CD14-positive monocyte (primary cell): Measurements from ENCODE around the gene EXOC2. TPM values are rescaled to one million over a fixed set of nuclear protein-coding genes. Genes with fewer than 3 reads are reported as not detected.

ENCODE experiments used
- DNase-seq, 3 donors: peaks; one replicate each; pipeline ENCODE4 v3.0.0-alpha.2; 2011 to 2022
- H2AFZ ChIP-seq: 2 replicates; pipeline ENCODE4 v1.6.0; 2012; ENCODE audit warnings: mild to moderate bottlenecking, low read depth, low read length, inconsistent platforms; ENCODE audit not compliant: insufficient read depth, poor library complexity, severe bottlenecking
- H3K27ac ChIP-seq, 2 donors: 1 replicate in 1 of 2; 2 replicates in 1 of 2; pipeline ENCODE4 v1.5.1; 2012 to 2013; ENCODE audit warnings: low read length in 2 of 2, control low read depth in 1 of 2, inconsistent platforms in 1 of 2, low read depth in 1 of 2, mild to moderate bottlenecking in 1 of 2
- H3K27me3 ChIP-seq, 2 donors: one replicate each; pipeline versions ENCODE4 v1.6.0 to v1.6.1; 2011 to 2013; ENCODE audit warnings: low read length in 2 of 2; ENCODE audit not compliant: control insufficient read depth in 2 of 2, insufficient read depth in 2 of 2
- H3K36me3 ChIP-seq, 2 donors: replicated peaks in 1 of 2; 1 replicate in 1 of 2; 2 replicates in 1 of 2; pipeline versions ENCODE4 v1.5.1 to v1.6.1; 2012 to 2013; ENCODE audit warnings: low read length in 2 of 2, control low read depth in 1 of 2, inconsistent platforms in 1 of 2, mild to moderate bottlenecking in 1 of 2; ENCODE audit not compliant: insufficient read depth in 2 of 2, control insufficient read depth in 1 of 2
- H3K4me1 ChIP-seq, 2 donors: 1 replicate in 1 of 2; 2 replicates in 1 of 2; pipeline versions ENCODE4 v1.5.1 to v1.6.1; 2012 to 2013; ENCODE audit warnings: low read length in 2 of 2, control low read depth in 1 of 2, inconsistent platforms in 1 of 2, mild to moderate bottlenecking in 1 of 2, moderate library complexity in 1 of 2; ENCODE audit not compliant: insufficient read depth in 2 of 2, control insufficient read depth in 1 of 2
- H3K4me2 ChIP-seq: replicated peaks from 2 replicates; pipeline ENCODE3; 2012; ENCODE audit warnings: low read length, moderate library complexity, mild to moderate bottlenecking; ENCODE audit not compliant: poor library complexity, severe bottlenecking; ENCODE audit errors: extremely low read depth
- H3K4me3 ChIP-seq, 3 experiments: fragments of 200-600 bp in 1 of 3; sonication (generic) in 1 of 3; replicated peaks in 1 of 3; 1 replicate in 2 of 3; 2 replicates in 1 of 3; pipeline ENCODE4 v1.5.1; 2011 to 2013; ENCODE audit warnings: low read length in 3 of 3, mild to moderate bottlenecking in 3 of 3, control low read depth in 2 of 3, low read depth in 2 of 3, inconsistent platforms in 1 of 3, moderate library complexity in 1 of 3
- H3K79me2 ChIP-seq: 2 replicates; pipeline ENCODE4 v1.6.0; 2012; ENCODE audit warnings: mild to moderate bottlenecking, control low read depth, inconsistent platforms, low read length, moderate library complexity; ENCODE audit not compliant: insufficient read depth
- H3K9ac ChIP-seq: 2 replicates; pipeline ENCODE4 v1.6.0; 2017; ENCODE audit warnings: low read length, mild to moderate bottlenecking; ENCODE audit not compliant: insufficient read depth, poor library complexity, severe bottlenecking
- H3K9me3 ChIP-seq, 2 donors: replicated peaks in 1 of 2; 1 replicate in 1 of 2; 2 replicates in 1 of 2; pipeline versions ENCODE4 v1.5.1 to v1.6.1; 2012 to 2013; ENCODE audit warnings: low read length in 2 of 2, control low read depth in 1 of 2; ENCODE audit not compliant: control insufficient read depth in 1 of 2, insufficient read depth in 1 of 2
- H4K20me1 ChIP-seq: 2 replicates; pipeline ENCODE4 v1.6.0; 2012; ENCODE audit warnings: mild to moderate bottlenecking, low read length, control low read depth, moderate library complexity; ENCODE audit not compliant: insufficient read depth
- H3K27ac Mint-ChIP-seq, 7 donors: one replicate each; pipeline ENCODE4 v1.8.0; 2020; ENCODE audit warnings: mild to moderate bottlenecking in 7 of 7, mixed read lengths in 7 of 7, moderate library complexity in 6 of 7, inconsistent platforms in 2 of 7
- H3K27me3 Mint-ChIP-seq, 3 donors: one replicate each; pipeline ENCODE4 v1.8.0; 2021 to 2022; ENCODE audit warnings: low read depth in 3 of 3, mild to moderate bottlenecking in 3 of 3, mixed read lengths in 3 of 3, moderate library complexity in 3 of 3, inconsistent platforms in 1 of 3
- H3K36me3 Mint-ChIP-seq, 2 donors: one replicate each; pipeline ENCODE4 v1.8.0; 2020; ENCODE audit warnings: mixed read lengths in 2 of 2, inconsistent platforms in 1 of 2, mild to moderate bottlenecking in 1 of 2
- H3K4me1 Mint-ChIP-seq: one replicate; pipeline ENCODE4 v1.8.0; 2020; ENCODE audit warnings: mild to moderate bottlenecking, mixed read lengths
- H3K4me3 Mint-ChIP-seq, 2 donors: one replicate each; pipeline ENCODE4 v1.8.0; 2020; ENCODE audit warnings: mild to moderate bottlenecking in 2 of 2, mixed read lengths in 2 of 2, moderate library complexity in 1 of 2
- H3K9me3 Mint-ChIP-seq, 7 donors: one replicate each; pipeline ENCODE4 v1.8.0; 2020 to 2022; ENCODE audit warnings: mixed read lengths in 7 of 7, mild to moderate bottlenecking in 6 of 7, moderate library complexity in 6 of 7, inconsistent platforms in 2 of 7
- WGBS: methylation state at CpG from one replicate; pipeline ENCODE4 v1.1.5; 2013; ENCODE audit warnings: missing lambda C conversion rate; ENCODE audit not compliant: insufficient coverage; 5-methylcytosine and 5-hydroxymethylcytosine counted together
- intact Hi-C, 2 donors: fragments of 100-400 bp; cut with micrococcal nuclease; formaldehyde crosslinking; loops; one replicate each; pipeline versions ENCODE4 v1.15.0 to v1.15.1; 2023
- polyA plus RNA-seq, 3 donors: library from polyadenylated mRNA; depleted of rRNA in 1 of 3; unstranded in 2 of 3; stranded (reverse) in 1 of 3; fragments of 300-500 nt in 2 of 3; fragments of >200 nt in 1 of 3; fragmentation: Illumina TruSeq in 2 of 3; gene quantifications; 1 replicate in 2 of 3; 2 replicates in 1 of 3; pipeline ENCODE4 v1.2.3, GENCODE V29; 2012 to 2021
- TF ChIP-seq, protein P1 (sequence below): fragments of 200-600 bp; IDR thresholded peaks from one replicate; pipeline ENCODE4 v1.8.0; 2022; ENCODE audit warnings: antibody characterized with exemption, mild to moderate bottlenecking

Gene EXOC2
- polyA plus RNA-seq, 3 donors, result 7.5 to 15.5 (median 12.0) TPM

DNA sequence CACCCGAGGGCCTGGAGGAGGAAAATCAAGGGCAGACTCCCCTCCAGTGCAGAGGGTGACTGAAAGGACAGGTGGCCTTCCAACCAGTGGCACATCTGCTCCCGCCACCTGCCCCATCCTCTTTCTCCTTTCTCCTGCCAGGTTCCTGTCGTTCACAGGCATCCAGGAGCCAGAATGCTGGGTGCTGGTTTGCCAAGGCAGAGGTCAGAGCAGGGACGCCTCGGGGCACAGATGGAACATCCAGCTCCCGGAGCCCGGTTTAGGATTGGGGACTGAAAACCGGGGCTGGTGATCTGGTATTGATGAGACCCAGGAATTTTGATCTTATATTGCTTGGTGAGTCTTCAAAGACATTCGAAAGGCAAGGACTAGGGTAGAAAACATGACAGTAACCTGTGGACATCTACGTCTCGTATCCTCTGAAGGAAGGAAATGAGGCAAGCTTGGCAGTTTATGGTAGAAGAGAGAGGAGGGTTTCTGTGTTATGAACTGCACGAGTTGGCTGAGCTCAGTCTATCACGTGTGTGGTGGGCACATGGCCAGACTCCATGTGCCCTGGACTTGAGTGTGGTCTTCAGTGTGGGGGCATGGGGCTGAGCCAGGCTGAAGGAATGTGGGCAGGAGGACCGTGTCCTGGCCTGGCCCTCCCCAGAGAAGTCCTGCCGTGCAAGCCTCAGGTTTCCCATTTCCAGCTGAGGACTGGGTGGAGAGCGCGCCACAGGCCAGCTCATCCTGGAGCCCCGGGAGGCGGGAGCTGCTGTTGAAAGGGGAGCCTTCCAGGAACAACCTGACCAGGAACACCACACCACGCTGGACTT lies 227.2 kb downstream of the EXOC2 start:
- Histone ChIP-seq H3K36me3 (no peaks in the 10 kb centered on the region), H3K27me3 (no peaks in the 10 kb centered on the region), H3K4me1 (no peaks in the 10 kb centered on the region), H4K20me1 (no peaks in the 10 kb centered on the region), H3K9me3 (no peaks in the 10 kb centered on the region), H3K4me3 (no peak overlapping the region), H3K9ac (no peak overlapping the region), H3K79me2 (no peaks in the 10 kb centered on the region), H3K4me2 (no peak overlapping the region), H2AFZ (no peak overlapping the region), H3K27ac (no peak overlapping the region)
- peaks cover 3% of the 10 kb centered on the region for H3K4me1 Mint-ChIP-seq
- H3K27ac Mint-ChIP-seq, result no peak overlapping the region
- TF ChIP-seq, protein P1, sequence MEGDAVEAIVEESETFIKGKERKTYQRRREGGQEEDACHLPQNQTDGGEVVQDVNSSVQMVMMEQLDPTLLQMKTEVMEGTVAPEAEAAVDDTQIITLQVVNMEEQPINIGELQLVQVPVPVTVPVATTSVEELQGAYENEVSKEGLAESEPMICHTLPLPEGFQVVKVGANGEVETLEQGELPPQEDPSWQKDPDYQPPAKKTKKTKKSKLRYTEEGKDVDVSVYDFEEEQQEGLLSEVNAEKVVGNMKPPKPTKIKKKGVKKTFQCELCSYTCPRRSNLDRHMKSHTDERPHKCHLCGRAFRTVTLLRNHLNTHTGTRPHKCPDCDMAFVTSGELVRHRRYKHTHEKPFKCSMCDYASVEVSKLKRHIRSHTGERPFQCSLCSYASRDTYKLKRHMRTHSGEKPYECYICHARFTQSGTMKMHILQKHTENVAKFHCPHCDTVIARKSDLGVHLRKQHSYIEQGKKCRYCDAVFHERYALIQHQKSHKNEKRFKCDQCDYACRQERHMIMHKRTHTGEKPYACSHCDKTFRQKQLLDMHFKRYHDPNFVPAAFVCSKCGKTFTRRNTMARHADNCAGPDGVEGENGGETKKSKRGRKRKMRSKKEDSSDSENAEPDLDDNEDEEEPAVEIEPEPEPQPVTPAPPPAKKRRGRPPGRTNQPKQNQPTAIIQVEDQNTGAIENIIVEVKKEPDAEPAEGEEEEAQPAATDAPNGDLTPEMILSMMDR, result no peak
- H3K9me3 Mint-ChIP-seq, result peaks cover 0 to 3% (median 0%) of the 10 kb centered on the region in 7 donors
- no peak overlapping the region for H3K4me3 Mint-ChIP-seq
- DNase-seq, result no peak
- H3K36me3 Mint-ChIP-seq, result no peaks in the 10 kb centered on the region
- WGBS, result 71% methylated on average over 19 of the region's 20 CpGs
- intact Hi-C loops, result no loop called here
- H3K27me3 Mint-ChIP-seq, result peaks cover 7 to 19% (median 8%) of the 10 kb centered on the region in 3 donors

DNA sequence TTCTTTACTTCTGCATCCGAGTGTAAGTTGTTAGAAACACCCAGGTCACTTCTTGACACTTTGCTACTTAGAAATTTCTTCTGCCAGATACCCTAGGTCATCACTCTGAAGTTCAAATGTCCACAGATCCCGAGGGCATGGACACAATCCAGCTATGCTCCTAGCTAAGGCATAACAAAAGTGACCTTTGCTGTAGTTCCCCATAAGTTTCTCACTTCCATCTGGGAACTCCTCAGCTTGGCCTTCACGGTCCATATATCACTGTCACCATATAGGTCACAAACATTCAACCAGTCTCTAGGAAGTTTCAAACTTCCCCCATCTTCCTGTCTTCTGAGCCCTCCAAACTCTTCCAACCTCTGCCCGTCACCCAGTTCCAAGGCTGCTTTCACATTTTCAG lies 236.1 kb downstream of the EXOC2 start:
- H3K9ac ChIP-seq, result no peak overlapping the region
- H3K4me3 ChIP-seq, result no peak overlapping the region
- Mint-ChIP-seq H3K36me3 (no peaks in the 10 kb centered on the region), H3K4me3 (no peak overlapping the region), H3K27ac (no peak overlapping the region), H3K9me3 (peaks cover 0 to 9% (median 3%) of the 10 kb centered on the region in 7 donors), H3K4me1 (no peaks in the 10 kb centered on the region), H3K27me3 (peaks cover 2 to 9% (median 5%) of the 10 kb centered on the region in 3 donors)
- no peak overlapping the region for H2AFZ ChIP-seq
- H3K36me3 ChIP-seq, result no peaks in the 10 kb centered on the region
- DNase-seq, result no peak
- H3K4me2 ChIP-seq, result no peak overlapping the region
- H3K79me2 ChIP-seq, result no peaks in the 10 kb centered on the region
- WGBS, result 86% methylated on average over 3 of the region's 4 CpGs
- H3K27ac ChIP-seq, result no peak overlapping the region
- no peaks in the 10 kb centered on the region for H4K20me1 ChIP-seq
- TF ChIP-seq, protein P1, result no peak
- no peaks in the 10 kb centered on the region for H3K27me3 ChIP-seq
- intact Hi-C loops, result no loop called here
- no peaks in the 10 kb centered on the region for H3K4me1 ChIP-seq
- peaks cover 0 to 3% of the 10 kb centered on the region in 2 donors for H3K9me3 ChIP-seq
